Colonic mucosa (tissue), 4 donors: ENCODE results near the gene LSP1. TPM values are rescaled to one million over a fixed set of nuclear protein-coding genes. Genes with fewer than 3 reads are reported as not detected.

ENCODE experiments used
- DNase-seq: peaks from one replicate; pipeline ENCODE4 v3.0.0-alpha.2; 2020
- H3K27ac ChIP-seq: fragments of 200-600 bp; one replicate; pipeline ENCODE4 v1.8.0; 2021
- H3K27me3 ChIP-seq: fragments of 200-600 bp; one replicate; pipeline ENCODE4 v1.8.0; 2021
- H3K36me3 ChIP-seq: fragments of 200-600 bp; one replicate; pipeline ENCODE4 v1.8.0; 2021
- H3K4me1 ChIP-seq: fragments of 200-600 bp; one replicate; pipeline ENCODE4 v1.8.0; 2021; ENCODE audit warnings: mild to moderate bottlenecking
- H3K4me3 ChIP-seq: fragments of 200-600 bp; one replicate; pipeline ENCODE4 v1.8.0; 2021
- H3K9ac ChIP-seq, 2 donors: one replicate each; pipeline ENCODE4 v1.7.0; 2013; ENCODE audit warnings: control low read depth in 2 of 2, low read depth in 2 of 2, low read length in 2 of 2
- H3K9me3 ChIP-seq: fragments of 200-600 bp; one replicate; pipeline ENCODE4 v1.8.0; 2021
- intact Hi-C: fragments of 100-400 bp; cut with DNase I; formaldehyde crosslinking; loops from one replicate; pipeline ENCODE4 v1.14.1; 2022
- total RNA-seq, 2 donors: library from RNA; stranded (reverse); fragmentation: NEBNext Ultra II Directional in 1 of 2; extraction: Animal tissue kit (Norgen Biotek cat#: 25700) in 1 of 2; gene quantifications; one replicate each; pipeline ENCODE4 v1.2.1, GENCODE V29; 2021
- TF ChIP-seq, protein P1 (sequence below): fragments of 200-600 bp; IDR thresholded peaks from one replicate; pipeline ENCODE4 v1.8.0; 2022; ENCODE audit warnings: antibody characterized with exemption, mild to moderate bottlenecking
- donor health status: healthy.
- donor health status: DM: no; HTN: no; CAD: no.
- donor health status: DM: no; HTN: no; CAD: no.

LSP1 gene
- total RNA-seq, 2 donors from 2014 or later: 18.9 to 23.0 TPM

DNA sequence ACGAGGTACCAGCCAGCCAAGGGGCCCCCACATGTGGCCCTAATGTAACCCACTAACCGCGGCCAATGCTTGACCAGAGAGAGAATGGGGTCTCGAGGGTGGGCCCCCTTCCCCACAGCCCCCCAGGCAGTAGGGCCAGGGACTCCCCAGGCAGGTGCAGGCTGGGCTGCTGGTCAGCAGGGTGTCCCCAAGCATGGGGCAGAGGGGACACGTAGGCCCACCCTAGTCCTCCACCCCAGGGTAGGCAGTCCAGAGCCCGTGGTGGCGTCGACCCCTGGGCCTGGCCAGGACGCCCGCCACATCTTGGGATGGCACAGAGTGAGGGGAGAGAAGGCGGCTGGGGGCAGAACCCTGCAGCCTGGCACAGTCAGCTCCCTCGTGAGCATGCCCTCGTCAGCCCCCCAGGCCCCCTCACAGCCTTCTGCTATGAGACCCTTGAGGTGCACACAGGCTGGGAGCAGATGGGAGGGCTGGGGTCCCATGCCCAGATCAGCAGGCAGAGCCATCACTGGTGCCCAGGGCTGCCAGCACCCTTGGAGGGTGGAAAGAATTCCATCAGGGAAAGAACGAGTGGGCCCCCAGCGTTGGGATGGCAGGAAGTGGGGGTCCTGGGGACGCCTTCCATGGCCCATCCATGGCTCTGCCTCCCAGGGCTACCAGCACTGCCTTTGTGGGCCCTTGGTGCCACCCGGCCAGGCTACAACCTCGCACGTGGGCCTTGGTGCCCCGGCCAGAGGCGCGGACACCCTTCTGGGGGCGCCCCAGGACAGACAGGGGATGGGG lies 72.7 kb downstream of the LSP1 start:
- intact Hi-C loops: no loop called here
- no peak overlapping the region for H3K4me3 ChIP-seq
- H3K4me1 ChIP-seq: no peaks in the 10 kb centered on the region
- no peaks in the 10 kb centered on the region for H3K9me3 ChIP-seq
- no peak for DNase-seq
- no peak overlapping the region for H3K27ac ChIP-seq
- no peaks in the 10 kb centered on the region for H3K27me3 ChIP-seq
- no peak overlapping the region for H3K9ac ChIP-seq
- TF ChIP-seq, protein P1, sequence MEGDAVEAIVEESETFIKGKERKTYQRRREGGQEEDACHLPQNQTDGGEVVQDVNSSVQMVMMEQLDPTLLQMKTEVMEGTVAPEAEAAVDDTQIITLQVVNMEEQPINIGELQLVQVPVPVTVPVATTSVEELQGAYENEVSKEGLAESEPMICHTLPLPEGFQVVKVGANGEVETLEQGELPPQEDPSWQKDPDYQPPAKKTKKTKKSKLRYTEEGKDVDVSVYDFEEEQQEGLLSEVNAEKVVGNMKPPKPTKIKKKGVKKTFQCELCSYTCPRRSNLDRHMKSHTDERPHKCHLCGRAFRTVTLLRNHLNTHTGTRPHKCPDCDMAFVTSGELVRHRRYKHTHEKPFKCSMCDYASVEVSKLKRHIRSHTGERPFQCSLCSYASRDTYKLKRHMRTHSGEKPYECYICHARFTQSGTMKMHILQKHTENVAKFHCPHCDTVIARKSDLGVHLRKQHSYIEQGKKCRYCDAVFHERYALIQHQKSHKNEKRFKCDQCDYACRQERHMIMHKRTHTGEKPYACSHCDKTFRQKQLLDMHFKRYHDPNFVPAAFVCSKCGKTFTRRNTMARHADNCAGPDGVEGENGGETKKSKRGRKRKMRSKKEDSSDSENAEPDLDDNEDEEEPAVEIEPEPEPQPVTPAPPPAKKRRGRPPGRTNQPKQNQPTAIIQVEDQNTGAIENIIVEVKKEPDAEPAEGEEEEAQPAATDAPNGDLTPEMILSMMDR: no peak
- no peaks in the 10 kb centered on the region for H3K36me3 ChIP-seq

DNA sequence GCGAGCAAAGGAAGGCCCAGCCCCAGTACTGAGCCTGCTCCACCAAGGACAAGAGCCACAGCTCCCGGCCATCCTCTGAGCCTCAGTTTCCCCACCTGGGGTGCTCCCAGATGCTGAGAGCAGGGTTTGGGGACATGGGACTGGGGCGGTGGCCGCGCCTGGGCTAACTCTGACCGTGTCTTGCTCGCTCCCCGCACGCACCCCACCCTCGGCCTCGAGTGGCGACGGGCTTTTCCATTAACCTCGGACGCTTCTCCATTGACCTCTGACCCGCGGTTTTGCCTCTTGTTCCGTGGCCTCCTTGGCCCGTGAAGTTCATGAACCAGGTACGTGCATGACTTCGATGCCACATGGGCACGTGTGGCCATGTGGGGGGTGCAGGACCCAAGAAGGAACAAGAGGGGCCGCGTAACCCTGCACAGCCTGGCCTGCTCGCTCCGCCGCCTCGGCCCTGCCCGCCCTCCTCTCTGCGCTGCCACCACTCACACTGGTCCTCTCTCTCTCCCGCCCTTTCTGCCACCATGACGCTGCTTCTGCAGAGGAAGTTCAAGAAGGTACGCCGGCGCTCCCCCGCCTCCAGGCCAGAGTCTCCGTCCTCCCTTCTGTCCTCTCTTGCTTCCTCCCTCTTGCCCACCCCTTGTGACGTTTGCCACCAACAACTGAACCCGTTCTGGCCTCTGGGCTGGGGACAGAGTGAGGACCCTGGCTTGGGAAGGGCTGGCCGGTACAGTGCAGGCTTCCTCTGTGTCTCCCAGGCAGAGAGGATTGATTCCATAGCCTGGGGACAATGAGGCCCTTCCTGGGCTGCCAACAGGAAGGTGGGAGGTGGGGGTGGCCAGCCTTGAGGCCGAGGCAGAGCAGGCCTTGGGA lies 73.5 kb downstream of the LSP1 start:
- TF ChIP-seq, protein P1: no peak

DNA sequence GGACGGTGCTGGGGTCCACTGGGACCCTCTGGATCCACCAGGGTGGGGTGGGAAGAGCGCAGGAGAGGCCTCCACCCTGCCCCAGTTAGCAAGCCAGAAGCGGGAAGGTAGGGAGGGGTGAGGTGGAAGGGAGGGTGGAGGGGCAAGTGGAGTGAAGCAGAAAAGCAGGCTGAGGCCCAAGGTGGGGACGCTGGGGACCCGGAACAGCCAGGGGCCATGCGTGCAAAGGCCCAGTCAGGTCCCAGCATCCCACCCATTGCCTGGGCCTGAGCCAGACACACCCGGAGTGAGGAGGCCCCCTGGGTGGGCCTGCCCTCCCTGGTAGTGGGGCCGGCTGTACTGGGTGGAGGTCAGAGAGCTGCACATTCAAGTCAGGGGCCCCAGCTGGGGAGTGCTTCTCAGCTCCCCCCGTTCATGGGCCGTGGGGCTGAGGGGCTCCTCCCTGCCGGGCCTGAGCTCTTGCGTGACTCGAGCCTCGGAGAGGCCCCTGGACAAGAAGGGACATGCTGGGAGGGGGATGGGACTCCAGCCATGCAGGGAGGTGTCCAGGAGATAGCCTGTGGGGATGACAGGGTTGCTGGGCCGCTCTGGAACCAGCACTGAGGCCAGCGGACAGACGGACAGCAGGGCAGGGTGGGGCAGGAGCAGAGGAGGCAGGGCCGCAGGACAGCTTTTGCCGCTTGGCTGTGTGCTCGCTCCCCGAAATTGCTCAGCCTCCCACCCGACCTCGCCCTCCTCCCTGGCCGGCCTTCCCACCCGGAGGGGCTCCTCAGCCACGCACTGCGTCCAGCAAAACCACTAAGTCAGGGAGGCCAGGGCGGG lies 74.4 kb downstream of the LSP1 start:
- intact Hi-C loops: no loop called here

More for the DNA sequence above, 73.5 kb downstream of the LSP1 start:
- Histone ChIP-seq H3K4me1 (no peaks in the 10 kb centered on the region), H3K9ac (no peak overlapping the region), H3K36me3 (no peaks in the 10 kb centered on the region), H3K4me3 (no peak overlapping the region), H3K27ac (no peak overlapping the region), H3K9me3 (no peaks in the 10 kb centered on the region), H3K27me3 (no peaks in the 10 kb centered on the region)
- DNase-seq: no peak
- intact Hi-C loops: no loop called here

DNA sequence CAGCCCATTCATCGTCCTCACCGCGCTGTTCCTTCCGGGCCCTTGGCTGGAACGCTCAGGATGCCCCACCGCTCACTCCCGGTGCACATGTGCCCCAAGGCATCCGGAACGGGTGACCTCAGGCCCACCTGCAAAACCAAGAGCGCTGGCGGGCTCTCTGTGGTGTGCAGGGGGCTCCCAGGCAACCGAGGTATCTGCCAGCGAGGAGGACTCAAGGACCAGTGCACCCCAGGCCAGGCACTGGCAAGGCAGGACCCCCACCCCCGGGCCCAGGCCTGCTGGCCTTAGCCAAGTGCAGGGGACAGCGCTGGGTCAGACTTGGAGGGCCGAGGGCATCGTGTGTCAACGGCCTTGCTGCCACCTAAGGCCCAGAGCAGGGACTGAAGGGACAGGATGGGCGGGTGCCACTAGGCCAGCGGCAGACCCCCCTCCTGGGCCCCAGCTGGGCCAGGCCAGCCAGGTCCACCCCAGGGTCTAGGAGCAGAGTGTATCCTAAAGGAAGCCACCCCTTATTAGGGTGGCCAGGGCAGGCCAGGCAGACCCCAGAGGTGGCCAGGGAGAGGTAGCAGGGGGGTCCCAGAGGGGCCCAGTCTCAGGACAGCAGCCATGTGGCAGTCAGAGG lies 75.1 kb downstream of the LSP1 start:
- intact Hi-C loops: no loop called here
- Histone ChIP-seq H3K4me1 (no peaks in the 10 kb centered on the region), H3K9ac (no peak overlapping the region), H3K27ac (no peak overlapping the region), H3K9me3 (no peaks in the 10 kb centered on the region), H3K27me3 (no peaks in the 10 kb centered on the region), H3K36me3 (no peaks in the 10 kb centered on the region), H3K4me3 (no peak overlapping the region)
- TF ChIP-seq, protein P1: no peak
- no peak for DNase-seq

More for the DNA sequence above, 74.4 kb downstream of the LSP1 start:
- Histone ChIP-seq H3K27ac (no peak overlapping the region), H3K36me3 (no peaks in the 10 kb centered on the region), H3K9me3 (no peaks in the 10 kb centered on the region), H3K27me3 (no peaks in the 10 kb centered on the region), H3K9ac (no peak overlapping the region), H3K4me3 (no peak overlapping the region), H3K4me1 (no peaks in the 10 kb centered on the region)
- TF ChIP-seq, protein P1: no peak
- DNase-seq: no peak

DNA sequence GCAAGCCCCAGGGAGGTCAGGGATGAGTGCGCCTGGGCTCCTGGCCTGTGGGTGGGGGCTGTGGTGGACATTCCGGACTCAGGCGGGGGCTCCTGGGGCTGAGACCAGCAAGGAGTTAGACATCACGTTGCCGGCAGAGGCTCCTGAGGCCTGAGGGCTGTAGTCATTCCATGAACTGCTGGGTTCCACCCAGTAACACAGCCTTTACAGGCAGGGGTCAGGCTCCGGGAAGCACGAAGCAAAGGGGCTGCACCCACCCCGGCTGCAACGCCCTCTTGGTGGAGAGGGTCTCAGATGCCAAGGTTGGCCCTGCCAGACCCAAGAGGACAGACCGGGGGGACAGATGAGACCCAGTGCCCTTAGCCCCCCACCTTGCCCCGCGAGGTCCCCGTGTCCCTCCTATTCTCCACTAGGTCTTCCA lies 75.6 kb downstream of the LSP1 start:
- Histone ChIP-seq H3K27ac (no peak overlapping the region), H3K9ac (no peak overlapping the region), H3K4me3 (no peak overlapping the region), H3K9me3 (no peaks in the 10 kb centered on the region), H3K4me1 (no peaks in the 10 kb centered on the region), H3K36me3 (no peaks in the 10 kb centered on the region), H3K27me3 (no peaks in the 10 kb centered on the region)
- TF ChIP-seq, protein P1: no peak
- no peak for DNase-seq
- intact Hi-C loops: no loop called here
